AG09309 (cell line): ENCODE results near the gene LPCAT2.

ENCODE experiments used
- DNase-seq: peaks from one replicate; pipeline ENCODE4 v3.0.0-alpha.2; 2010; ENCODE audit warnings: low read depth
- H3K4me3 ChIP-seq: 2 replicates; pipeline ENCODE4 v1.5.1; 2011; ENCODE audit warnings: mild to moderate bottlenecking, low read depth, low read length, moderate library complexity; ENCODE audit not compliant: control insufficient read depth
- TF ChIP-seq, protein P1 (sequence below): IDR thresholded peaks from 2 replicates; pipeline ENCODE4 v1.5.1; 2011; ENCODE audit warnings: mild to moderate bottlenecking, low read depth, low read length, inconsistent platforms; ENCODE audit not compliant: insufficient read depth, control insufficient read depth; ENCODE audit errors: missing control alignments

LPCAT2 gene

DNA sequence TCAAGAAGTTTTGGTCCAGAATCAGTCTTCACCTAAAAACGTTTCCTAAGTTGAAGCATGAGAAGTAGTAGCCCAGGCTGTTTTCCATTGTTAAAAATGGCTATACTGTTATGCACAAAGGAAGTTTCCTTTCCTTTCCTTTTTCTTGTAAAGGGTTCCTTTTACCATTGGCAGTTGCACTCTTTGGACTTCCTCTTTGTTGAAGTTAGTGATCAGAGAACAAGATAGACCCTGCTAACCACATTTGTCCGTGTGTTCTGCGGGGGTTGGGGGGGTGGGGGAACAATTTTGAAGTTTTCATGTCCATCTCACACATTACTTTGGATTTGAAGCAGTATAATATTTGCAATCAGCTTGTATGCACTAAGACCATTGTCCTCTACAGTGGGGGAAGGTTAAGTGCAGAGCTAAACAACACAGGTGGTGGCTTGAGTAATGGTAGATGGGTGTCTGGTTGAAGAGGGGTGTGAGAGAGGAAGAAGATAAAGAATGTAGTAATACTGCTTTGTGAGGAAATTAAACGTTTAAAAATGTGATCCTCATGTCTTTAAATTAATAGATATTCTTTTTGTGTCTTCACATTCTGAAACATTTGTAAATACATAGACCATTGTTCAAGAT is 1.4 kb downstream of the LPCAT2 start:
- TF ChIP-seq, protein P1, sequence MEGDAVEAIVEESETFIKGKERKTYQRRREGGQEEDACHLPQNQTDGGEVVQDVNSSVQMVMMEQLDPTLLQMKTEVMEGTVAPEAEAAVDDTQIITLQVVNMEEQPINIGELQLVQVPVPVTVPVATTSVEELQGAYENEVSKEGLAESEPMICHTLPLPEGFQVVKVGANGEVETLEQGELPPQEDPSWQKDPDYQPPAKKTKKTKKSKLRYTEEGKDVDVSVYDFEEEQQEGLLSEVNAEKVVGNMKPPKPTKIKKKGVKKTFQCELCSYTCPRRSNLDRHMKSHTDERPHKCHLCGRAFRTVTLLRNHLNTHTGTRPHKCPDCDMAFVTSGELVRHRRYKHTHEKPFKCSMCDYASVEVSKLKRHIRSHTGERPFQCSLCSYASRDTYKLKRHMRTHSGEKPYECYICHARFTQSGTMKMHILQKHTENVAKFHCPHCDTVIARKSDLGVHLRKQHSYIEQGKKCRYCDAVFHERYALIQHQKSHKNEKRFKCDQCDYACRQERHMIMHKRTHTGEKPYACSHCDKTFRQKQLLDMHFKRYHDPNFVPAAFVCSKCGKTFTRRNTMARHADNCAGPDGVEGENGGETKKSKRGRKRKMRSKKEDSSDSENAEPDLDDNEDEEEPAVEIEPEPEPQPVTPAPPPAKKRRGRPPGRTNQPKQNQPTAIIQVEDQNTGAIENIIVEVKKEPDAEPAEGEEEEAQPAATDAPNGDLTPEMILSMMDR: no peak
- no peak for DNase-seq

DNA sequence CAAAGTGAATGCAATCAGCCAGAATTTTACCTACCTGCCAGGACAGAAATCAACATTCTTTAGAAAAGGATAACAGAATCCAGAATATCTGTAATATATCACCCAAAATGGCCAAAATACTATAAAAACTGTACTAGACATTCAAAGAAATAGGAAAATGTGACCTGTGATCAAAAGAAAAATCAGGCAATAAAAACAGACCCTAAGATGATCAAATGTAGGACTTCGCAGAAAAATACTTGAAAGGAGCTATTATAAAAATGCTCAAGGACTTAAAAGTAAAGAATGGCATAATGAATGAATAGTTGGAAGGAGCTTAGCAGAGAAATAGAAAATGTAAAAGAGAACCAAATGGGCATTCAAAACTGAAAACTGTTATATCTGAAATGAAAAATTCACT is 4.1 kb downstream of the LPCAT2 start:
- H3K4me3 ChIP-seq: no peak overlapping the region
- TF ChIP-seq, protein P1: no peak
- DNase-seq: no peak

More for the DNA sequence above, 1.4 kb downstream of the LPCAT2 start:
- H3K4me3 ChIP-seq: no peak overlapping the region

DNA sequence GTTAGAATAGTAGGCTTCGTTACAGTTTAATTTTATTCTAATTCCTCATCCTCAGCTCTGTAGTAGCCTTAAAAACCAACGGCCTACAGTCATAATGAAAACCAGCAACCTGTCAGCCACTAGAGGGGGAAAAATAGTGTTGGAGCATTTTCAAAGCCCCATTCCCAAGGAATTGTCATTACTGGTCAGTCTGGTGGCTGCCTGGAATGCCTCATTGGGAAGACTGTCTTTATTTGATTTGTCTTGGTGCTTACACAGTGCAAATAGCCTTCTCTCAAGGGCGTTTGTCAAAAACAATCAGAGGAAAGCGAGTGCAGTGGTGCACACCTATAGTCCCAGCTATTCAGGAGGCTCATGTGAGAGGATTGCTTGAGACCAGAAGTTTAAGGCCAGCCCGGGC is 4.7 kb downstream of the LPCAT2 start:
- H3K4me3 ChIP-seq: no peak overlapping the region
- no peak for DNase-seq
- TF ChIP-seq, protein P1: peak; percentile 19

DNA sequence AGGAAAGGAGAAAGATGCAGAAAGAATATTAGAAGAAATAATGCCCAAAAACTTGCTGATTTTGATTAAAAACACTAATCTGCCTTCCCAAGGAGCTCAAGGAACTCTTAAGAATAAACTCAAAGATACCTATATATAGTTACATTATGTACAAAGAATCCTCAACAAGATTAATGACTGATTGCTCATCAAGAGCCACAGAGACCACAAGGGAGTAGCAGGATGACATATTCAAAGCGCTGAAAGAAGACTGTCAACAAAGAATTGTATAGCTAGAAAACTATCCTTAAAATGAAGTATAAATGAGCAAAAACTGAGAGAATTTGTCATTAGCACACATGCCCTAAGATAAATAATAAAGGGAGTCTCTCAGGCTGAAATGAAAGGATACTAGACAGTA is 6.2 kb downstream of the LPCAT2 start:
- H3K4me3 ChIP-seq: no peak overlapping the region
- TF ChIP-seq, protein P1: no peak
- DNase-seq: no peak

DNA sequence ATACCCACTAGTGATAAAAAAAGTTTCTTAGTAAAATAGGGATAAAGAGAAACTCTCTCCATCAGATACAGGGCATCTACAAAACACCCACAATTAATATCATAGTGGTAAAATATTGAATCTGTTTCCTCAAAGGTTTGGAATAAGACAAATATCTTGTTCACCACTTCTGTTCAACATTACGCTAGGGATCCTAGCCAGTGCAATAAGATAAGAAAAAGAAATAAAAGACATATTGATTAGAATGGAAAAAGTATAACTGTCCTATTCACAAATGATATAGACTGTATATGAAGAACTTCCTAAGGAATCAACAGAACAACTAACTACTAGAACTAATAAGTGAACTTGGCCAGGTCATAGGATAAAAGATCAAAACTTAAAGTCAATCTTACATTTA is 12.9 kb downstream of the LPCAT2 start:
- no peak overlapping the region for H3K4me3 ChIP-seq
- DNase-seq: no peak
- TF ChIP-seq, protein P1: no peak

DNA sequence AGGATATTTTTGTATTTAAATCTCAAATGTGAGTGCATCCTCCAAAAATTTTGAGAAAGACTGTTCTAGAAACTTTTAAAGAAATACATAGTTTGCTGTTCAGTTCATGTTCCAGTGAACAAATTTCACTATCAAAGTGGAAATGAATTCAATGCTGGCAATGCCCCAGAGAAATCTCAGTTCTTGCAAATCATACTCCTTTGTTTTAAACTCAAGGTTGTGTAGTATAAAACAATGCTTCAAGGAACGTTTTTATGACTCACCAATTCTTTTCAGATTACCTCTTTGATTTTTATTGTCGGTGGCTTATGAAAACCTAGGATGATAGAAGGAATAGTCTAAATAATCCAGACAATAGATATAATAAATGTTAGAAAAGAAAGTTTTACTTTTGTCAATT is 17.6 kb downstream of the LPCAT2 start:
- H3K4me3 ChIP-seq: no peak overlapping the region
- no peak for DNase-seq
- TF ChIP-seq, protein P1: no peak
